Measurements from ENCODE around the gene BCAS3.
A peak's percentile ranks its signal among the peaks of the same experiment; 100 is the strongest.

Gene BCAS3

GRCh38 chr17:61360318-61360943 is 682.8 kb downstream of the BCAS3 start:
- no peak for DNase-seq

GRCh38 chr17:61361084-61361483 is 683.4 kb downstream of the BCAS3 start:
- no peak for DNase-seq

- DNase-seq, result no peak
These were observed 684.7 kb downstream of the BCAS3 start for GRCh38 chr17:61362396-61362795.

- no peak for DNase-seq
These were observed 685.4 kb downstream of the BCAS3 start for GRCh38 chr17:61362852-61363600.

- no peak for DNase-seq
These were observed 686.2 kb downstream of the BCAS3 start for GRCh38 chr17:61363601-61364462.

GRCh38 chr17:61364463-61364846 is 686.8 kb downstream of the BCAS3 start:
- DNase-seq, result no peak

- DNase-seq, result no peak
These were observed 688.5 kb downstream of the BCAS3 start for GRCh38 chr17:61366076-61366714.

GRCh38 chr17:61366715-61367413 is 689.2 kb downstream of the BCAS3 start:
- peak; percentile 53 for DNase-seq

GRCh38 chr17:61368049-61368831 is 690.6 kb downstream of the BCAS3 start:
- DNase-seq, result no peak

GRCh38 chr17:61368832-61369450 is 691.3 kb downstream of the BCAS3 start:
- no peak for DNase-seq

GRCh38 chr17:61369751-61370150 is 692.1 kb downstream of the BCAS3 start:
- DNase-seq, result no peak

GRCh38 chr17:61371179-61371578 is 693.5 kb downstream of the BCAS3 start:
- DNase-seq, result no peak

GRCh38 chr17:61371606-61372005 is 694.0 kb downstream of the BCAS3 start:
- no peak for DNase-seq

GRCh38 chr17:61372436-61372835 is 694.8 kb downstream of the BCAS3 start:
- no peak for DNase-seq

GRCh38 chr17:61376931-61377838 is 699.5 kb downstream of the BCAS3 start:
- DNase-seq, result no peak

- no peak for DNase-seq
These were observed 701.2 kb downstream of the BCAS3 start for GRCh38 chr17:61378658-61379456.

GRCh38 chr17:61379457-61380216 is 702.0 kb downstream of the BCAS3 start:
- no peak for DNase-seq

GRCh38 chr17:61380217-61380835 is 702.7 kb downstream of the BCAS3 start:
- DNase-seq, result no peak
